Measurements from ENCODE around the gene ANO10.

GRCh38 chr3:43648957-43649356 lies 27.1 kb upstream of the ANO10 start:
- TF ChIP-seq CTCF (IDR thresholded peaks at IDR 0.05) (no peak), EZH2 (IDR thresholded peaks at IDR 0.05; ENCODE audit: borderline replicate concordance, insufficient read depth, low read depth, low read length, poor library complexity, severe bottlenecking) (no peak)

Data from B cell (primary cell).